UCSD-AML1 (cell line): ENCODE measurements around the gene FARP1.
"Not testable (repeated sequence)": the region's sequence is repeated elsewhere in the genome, so short reads cannot be mapped to it uniquely, and the experiment has no call there.

Experiments used
- DNase-seq: peaks from one replicate; lab custom pipeline; 2025; ENCODE audit not compliant: unreplicated experiment; lab: John Stamatoyannopoulos, UW

The FARP1 gene

GRCh38 chr13:98258226-98258625 is 115.3 kb downstream of the FARP1 start:
- no peak for DNase-seq

GRCh38 chr13:98260357-98261164 is 117.7 kb downstream of the FARP1 start:
- DNase-seq = no peak

GRCh38 chr13:98261165-98261702 is 118.3 kb downstream of the FARP1 start:
- DNase-seq = no peak

- no peak for DNase-seq
Observed at GRCh38 chr13:98262292-98262691, 119.4 kb downstream of the FARP1 start.

DNA sequence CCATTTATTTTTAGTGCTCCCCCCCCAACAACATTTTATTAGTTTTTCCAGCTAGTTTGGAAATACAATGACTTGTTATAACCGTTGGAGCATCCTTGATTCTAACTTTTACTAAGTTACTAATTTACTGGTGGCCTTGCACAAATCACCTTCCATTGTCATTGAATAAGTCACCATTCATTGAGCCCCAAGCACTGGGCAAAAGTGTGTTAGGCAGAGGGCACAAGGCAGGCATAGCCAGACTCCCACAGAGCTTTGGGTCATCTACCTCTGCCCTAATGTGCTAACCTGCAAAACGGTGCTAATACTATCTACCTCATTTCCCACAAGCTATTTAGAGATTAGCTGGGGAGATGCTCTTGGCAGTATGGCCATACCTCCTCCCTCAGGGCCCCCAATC is 120.9 kb downstream of the FARP1 start:
- no peak for DNase-seq

- DNase-seq = no peak
Observed at GRCh38 chr13:98264877-98265276, 122.0 kb downstream of the FARP1 start.

GRCh38 chr13:98265692-98266551 is 123.0 kb downstream of the FARP1 start:
- no peak for DNase-seq

GRCh38 chr13:98267080-98267912 is 124.4 kb downstream of the FARP1 start:
- DNase-seq = no peak

- no peak for DNase-seq
Observed at GRCh38 chr13:98269386-98269785, 126.5 kb downstream of the FARP1 start.

DNA sequence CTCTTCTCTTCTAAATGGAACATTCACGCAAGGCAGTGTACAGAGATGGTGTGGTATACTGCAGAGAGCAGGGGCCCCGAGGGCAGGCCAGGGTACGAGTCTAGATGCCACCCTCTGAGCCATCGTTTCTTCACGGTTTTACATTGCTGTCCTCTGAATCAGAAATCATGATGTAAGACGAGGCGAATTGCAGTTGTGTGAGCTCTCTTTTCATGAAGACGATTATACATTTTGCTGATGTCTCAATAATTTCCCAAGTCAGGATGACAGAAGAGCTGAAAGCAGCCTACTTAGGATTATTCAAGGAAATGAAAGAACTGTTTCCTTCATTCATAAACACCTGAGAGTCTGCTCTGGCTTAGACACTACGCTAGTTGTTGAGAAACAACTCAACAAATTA is 127.9 kb downstream of the FARP1 start:
- DNase-seq = no peak

GRCh38 chr13:98271646-98272045 is 128.8 kb downstream of the FARP1 start:
- DNase-seq = not testable (repeated sequence)

- no peak for DNase-seq
Observed at GRCh38 chr13:98272549-98272948, 129.7 kb downstream of the FARP1 start.

DNA sequence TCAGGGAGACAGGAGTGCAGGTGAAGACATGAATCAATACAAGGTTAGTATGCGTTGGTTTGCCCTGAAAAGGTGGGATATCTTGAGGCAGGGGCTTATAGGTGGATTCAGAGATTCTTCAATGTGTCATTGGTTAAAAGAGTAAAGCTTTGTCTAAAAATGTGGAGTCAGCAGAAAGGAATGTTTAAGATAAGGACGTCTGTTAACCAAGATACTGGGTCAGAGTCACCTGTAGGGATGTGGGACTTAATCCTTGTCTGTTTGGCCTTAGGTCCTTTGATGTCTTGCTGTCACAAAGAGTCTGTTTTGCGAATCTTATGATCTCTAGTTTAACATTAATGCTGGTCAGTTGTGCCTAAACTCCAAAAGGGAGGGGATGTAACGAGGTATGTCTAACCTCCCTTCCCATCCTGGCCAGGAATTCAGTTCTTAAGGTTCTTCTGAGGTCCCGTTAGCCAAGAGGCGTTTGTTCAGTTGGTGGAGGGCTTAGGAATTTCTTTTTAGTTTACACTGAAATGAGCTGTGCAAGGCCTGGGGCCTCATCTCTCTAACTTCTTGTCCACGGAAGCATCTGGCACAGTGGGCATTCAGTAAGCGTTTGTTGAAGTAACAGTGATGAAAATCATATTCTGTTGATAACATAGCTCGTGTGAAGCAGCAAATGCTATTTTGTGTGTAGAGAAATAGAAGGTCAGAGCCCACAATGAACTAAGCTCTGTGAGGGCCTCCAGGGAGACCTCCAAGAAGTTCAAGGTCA is 130.4 kb downstream of the FARP1 start:
- no peak for DNase-seq

GRCh38 chr13:98273824-98274742 is 131.2 kb downstream of the FARP1 start:
- no peak for DNase-seq

GRCh38 chr13:98274921-98275487 is 132.1 kb downstream of the FARP1 start:
- no peak for DNase-seq

GRCh38 chr13:98275681-98276171 is 132.8 kb downstream of the FARP1 start:
- no peak for DNase-seq

DNA sequence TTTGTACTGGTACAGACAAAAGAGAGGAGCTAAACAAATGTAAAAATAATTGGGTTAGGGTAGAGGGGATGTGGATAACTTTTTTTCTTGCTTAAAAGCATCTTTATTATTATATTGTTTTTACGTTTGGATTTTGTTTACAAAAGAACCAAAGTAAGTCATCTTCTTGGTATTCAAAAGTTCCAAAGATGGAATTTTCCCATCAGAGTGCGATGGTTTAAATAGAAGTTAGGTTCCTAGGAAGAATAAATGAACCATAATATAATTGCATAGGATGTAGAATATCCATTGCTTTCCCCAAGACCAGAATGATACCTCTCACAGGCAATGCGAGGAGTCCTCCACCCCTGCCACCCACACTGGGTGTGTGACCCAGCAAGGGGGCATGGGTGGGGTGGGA is 133.6 kb downstream of the FARP1 start:
- no peak for DNase-seq

DNA sequence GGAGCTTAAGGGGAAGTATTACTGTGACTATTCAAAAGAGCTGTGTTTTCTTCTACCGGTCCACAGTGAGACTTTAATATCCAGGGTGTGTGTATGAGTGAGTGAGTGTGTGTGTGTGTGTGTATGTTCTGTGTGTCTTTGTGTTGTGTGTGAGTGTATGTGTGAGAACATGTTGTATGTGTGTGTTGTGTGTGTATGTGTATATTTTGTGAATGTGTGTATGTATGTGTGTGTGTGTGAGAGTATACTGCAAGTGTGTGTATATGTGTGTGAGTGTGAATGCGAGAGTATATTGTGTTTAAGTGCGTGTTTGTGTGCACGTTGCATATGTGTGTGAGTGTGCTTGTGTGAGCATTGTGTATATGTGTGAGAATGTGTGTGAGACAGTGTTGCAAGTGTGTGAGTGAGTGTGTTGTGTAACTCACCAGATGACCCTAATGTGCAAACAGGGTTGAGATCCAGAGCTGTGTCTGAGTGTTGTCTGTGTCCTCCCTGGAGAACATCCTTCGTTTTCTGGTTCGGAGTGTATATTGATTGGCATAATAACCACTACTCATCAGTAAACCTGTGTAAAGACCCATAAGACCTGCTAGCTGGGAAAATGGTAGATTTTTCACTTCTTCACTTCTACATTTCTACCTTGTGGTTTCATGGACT is 135.3 kb downstream of the FARP1 start:
- DNase-seq = no peak
